B cell (primary cell): ENCODE data around the gene TANGO6. TPM values are rescaled to one million over a fixed set of nuclear protein-coding genes. Genes with fewer than 3 reads are reported as not detected.

Experiments used
- ATAC-seq: fragments of 200-7000 bp; cut with Tn5 transposase; one replicate; pipeline ENCODE4 v1.10.0; 2021; ENCODE audit warnings: low read depth, mild to moderate bottlenecking, moderate number of reproducible peaks, moderate library complexity
- CTCF ChIA-PET: fragments of 350-600 bp; sonication (Branson Sonifier 250); formaldehyde crosslinking; loops from one replicate; lab custom pipeline; 2021; ENCODE audit warnings: antibody characterized with exemption, inconsistent platforms; lab: Charles Lee
- POLR2A ChIA-PET: fragments of 350-600 bp; sonication (Branson Sonifier 250); formaldehyde crosslinking; loops from one replicate; lab custom pipeline; 2021; ENCODE audit warnings: antibody characterized with exemption; lab: Charles Lee
- DNase-seq: peaks from one replicate; pipeline ENCODE4 v3.0.0; 2013
- H2AFZ ChIP-seq: 2 replicates; pipeline ENCODE4 v1.6.1; 2012; ENCODE audit warnings: mild to moderate bottlenecking, low read depth, low read length; ENCODE audit not compliant: insufficient read depth, poor library complexity, severe bottlenecking
- H3K27ac ChIP-seq, 2 donors: 1 replicate in 1 of 2; 2 replicates in 1 of 2; pipeline ENCODE4 v1.5.1; 2012 to 2013; ENCODE audit warnings: low read length in 2 of 2, mild to moderate bottlenecking in 2 of 2, moderate library complexity in 1 of 2
- H3K27me3 ChIP-seq, 4 experiments: fragments of 200-600 bp in 1 of 4; sonication (generic) in 1 of 4; replicated peaks in 1 of 4; 1 replicate in 2 of 4; 2 replicates in 2 of 4; pipeline versions ENCODE4 v1.6.1 to v1.7.0; 2013 to 2016; ENCODE audit warnings: low read length in 3 of 4, mild to moderate bottlenecking in 2 of 4, mixed read lengths in 1 of 4, moderate library complexity in 1 of 4; ENCODE audit not compliant: insufficient read depth in 4 of 4, control insufficient read depth in 3 of 4; ENCODE audit errors: control extremely low read depth in 1 of 4
- H3K36me3 ChIP-seq, 2 experiments: replicated peaks in 1 of 2; 1 replicate in 1 of 2; 2 replicates in 1 of 2; pipeline versions ENCODE4 v1.6.1 to v1.7.1; 2013; ENCODE audit warnings: low read length in 1 of 2; ENCODE audit not compliant: insufficient read depth in 2 of 2, control insufficient read depth in 1 of 2; ENCODE audit errors: control extremely low read depth in 1 of 2, extremely low read depth in 1 of 2
- H3K4me1 ChIP-seq, 2 donors: fragments of 200-600 bp in 1 of 2; sonication (generic) in 1 of 2; 1 replicate in 1 of 2; 2 replicates in 1 of 2; pipeline versions ENCODE4 v1.5.1 to v1.6.1; 2013 to 2017; ENCODE audit warnings: low read length in 2 of 2; ENCODE audit not compliant: control insufficient read depth in 2 of 2, insufficient read depth in 2 of 2
- H3K4me2 ChIP-seq: replicated peaks from 2 replicates; pipeline ENCODE3; 2012; ENCODE audit warnings: mild to moderate bottlenecking, low read depth, low read length; ENCODE audit not compliant: poor library complexity, severe bottlenecking
- H3K4me3 ChIP-seq, 5 experiments: fragments of 200-600 bp in 1 of 5; sonication (generic) in 1 of 5; 1 replicate in 3 of 5; 2 replicates in 2 of 5; pipeline versions ENCODE4 v1.5.1 to v1.7.0; 2011 to 2016; ENCODE audit warnings: low read length in 4 of 5, mild to moderate bottlenecking in 4 of 5, low read depth in 2 of 5, control low read depth in 1 of 5, moderate library complexity in 1 of 5; ENCODE audit not compliant: insufficient read depth in 1 of 5; ENCODE audit errors: control extremely low read depth in 1 of 5, extremely low read depth in 1 of 5
- H3K79me2 ChIP-seq: fragments of 200-600 bp; sonication (generic); one replicate; pipeline ENCODE4 v1.6.0; 2016; ENCODE audit warnings: low read length; ENCODE audit not compliant: control insufficient read depth, insufficient read depth
- H3K9ac ChIP-seq: fragments of 200-600 bp; sonication (generic); 2 replicates; pipeline ENCODE4 v1.6.1; 2017; ENCODE audit warnings: mild to moderate bottlenecking, low read length, moderate library complexity
- H3K9me3 ChIP-seq, 3 donors: one replicate each; pipeline versions ENCODE4 v1.6.1 to v1.7.1; 2013; ENCODE audit warnings: low read length in 2 of 3; ENCODE audit not compliant: control insufficient read depth in 2 of 3, insufficient read depth in 1 of 3; ENCODE audit errors: control extremely low read depth in 1 of 3
- H4K20me1 ChIP-seq: 2 replicates; pipeline ENCODE4 v1.6.0; 2012; ENCODE audit warnings: mild to moderate bottlenecking, low read length; ENCODE audit not compliant: insufficient read depth, control insufficient read depth, poor library complexity, severe bottlenecking
- H3K27ac Mint-ChIP-seq: one replicate; pipeline ENCODE4 v1.8.0; 2021; ENCODE audit warnings: mixed read lengths
- H3K27me3 Mint-ChIP-seq: one replicate; pipeline ENCODE4 v1.8.0; 2021; ENCODE audit warnings: mixed read lengths
- H3K4me1 Mint-ChIP-seq: one replicate; pipeline ENCODE4 v1.8.0; 2021; ENCODE audit warnings: mixed read lengths
- H3K4me3 Mint-ChIP-seq: one replicate; pipeline ENCODE4 v1.8.0; 2021; ENCODE audit warnings: mixed read lengths
- H3K9me3 Mint-ChIP-seq: one replicate; pipeline ENCODE4 v1.8.0; 2022; ENCODE audit warnings: mixed read lengths; ENCODE audit not compliant: insufficient read depth
- EZH2 ChIP-seq: IDR thresholded peaks from 2 replicates; pipeline ENCODE4 v1.6.1; 2012; ENCODE audit warnings: borderline replicate concordance, low read depth, mild to moderate bottlenecking, moderate library complexity, low read length; ENCODE audit not compliant: insufficient read depth, poor library complexity, severe bottlenecking
- WGBS: methylation state at CpG from one replicate; pipeline ENCODE4 v1.1.5; 2013; ENCODE audit warnings: missing lambda C conversion rate; ENCODE audit not compliant: insufficient coverage; 5-methylcytosine and 5-hydroxymethylcytosine counted together
- intact Hi-C: fragments of 100-400 bp; cut with micrococcal nuclease; formaldehyde crosslinking; loops from one replicate; pipeline ENCODE4 v1.10.0; 2022
- polyA plus RNA-seq: library from polyadenylated mRNA; depleted of rRNA; stranded (reverse); fragments of >200 nt; gene quantifications from 2 replicates; pipeline ENCODE4 v1.2.3, GENCODE V29; 2012
- total RNA-seq, 2 donors: library from RNA; stranded (reverse); fragments of 120-200 nt in 1 of 2; gene quantifications; 1 replicate in 1 of 2; 2 replicates in 1 of 2; pipeline versions ENCODE4 v1.2.3 to v1.2.4, GENCODE V29; 2013 to 2022
- TF ChIP-seq, protein P1 (sequence below): fragments of 200-600 bp; IDR thresholded peaks from one replicate; pipeline ENCODE4 v1.8.0; 2022; ENCODE audit warnings: antibody characterized with exemption, mild to moderate bottlenecking

TANGO6 gene
- total and polyA plus RNA-seq, 2 donors (not counting 1 experiment from before 2014, with no cell fraction given): 8.0 to 42.8 TPM

DNA sequence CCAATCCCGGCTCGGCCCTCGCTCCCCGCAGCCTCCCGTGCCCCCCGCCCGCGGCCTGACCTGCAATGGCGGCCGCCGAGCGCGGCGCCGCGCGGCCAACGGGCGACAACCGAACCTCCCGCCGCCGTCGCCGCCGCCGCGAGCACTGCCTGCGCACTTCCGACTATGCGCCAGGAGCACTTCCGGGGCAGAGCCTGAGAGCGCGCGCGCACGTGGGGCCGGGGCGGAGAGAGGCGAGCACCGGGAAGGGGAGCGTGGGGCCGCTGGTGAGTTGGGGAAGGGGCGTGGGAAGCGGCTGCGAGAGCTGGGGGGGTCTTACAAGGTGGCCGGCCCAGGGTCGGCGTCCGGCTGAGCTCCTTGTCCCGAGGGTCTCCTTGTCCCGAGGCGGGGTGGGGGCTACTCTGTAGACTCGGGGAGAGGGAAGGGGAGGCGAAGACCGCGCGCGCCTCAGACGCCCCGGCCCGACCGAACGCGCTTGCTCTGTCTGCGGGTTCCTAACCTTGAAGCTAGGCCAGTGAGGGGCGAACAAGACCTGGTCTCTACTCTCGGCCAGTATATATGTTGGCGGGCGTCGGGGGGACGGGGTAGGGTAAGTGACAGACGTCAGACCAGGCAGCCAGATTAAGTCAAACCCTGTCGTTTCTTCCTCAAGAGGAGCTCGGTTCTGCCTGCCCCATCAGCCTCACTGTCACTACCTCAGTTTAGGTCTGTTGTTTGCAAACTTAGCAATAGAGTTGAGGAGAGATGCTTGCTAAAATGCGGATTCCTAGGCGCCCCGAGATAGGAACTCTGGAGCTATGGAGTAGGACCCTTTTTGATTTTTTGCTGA lies 289.3 kb downstream of the TANGO6 start, which contains the start of the genes CHTF8 and UTP4:
Gene CHTF8 (minus strand): TSS at position 165 of the 829 bp plus-strand sequence. CDS start 11,130 bp downstream, outside the sequence.
Gene UTP4 (plus strand): TSS at position 226 of the 829 bp plus-strand sequence. CDS start 811 bp downstream, outside the sequence.
- POLR2A ChIA-PET: interaction anchor here (1.6 kb wide), 1 partner anchor 54 kb away, joined by 6 read pairs; the partner anchor contains the start of gene SNTB2
- Histone ChIP-seq H4K20me1 (peaks cover 33% of the 10 kb centered on the region), H3K4me2 (peak within 1 kb of the TSS; percentile 95), H3K27me3 (no peaks in the 10 kb centered on the region), H3K9ac (peak within 1 kb of the TSS; percentile 87), H3K4me1 (peaks cover 16 to 19% of the 10 kb centered on the region in 2 donors), H3K36me3 (peaks cover 3 to 16% of the 10 kb centered on the region in 2 experiments), H2AFZ (peak within 1 kb of the TSS; percentile 92), H3K9me3 (no peaks in the 10 kb centered on the region), H3K27ac (peak within 1 kb of the TSS; percentile 66 to 90), H3K79me2 (peaks cover 89% of the 10 kb centered on the region), H3K4me3 (peak within 1 kb of the TSS; percentile 87 to 96 (median 89))
- no peak for TF ChIP-seq EZH2
- TF ChIP-seq, protein P1, sequence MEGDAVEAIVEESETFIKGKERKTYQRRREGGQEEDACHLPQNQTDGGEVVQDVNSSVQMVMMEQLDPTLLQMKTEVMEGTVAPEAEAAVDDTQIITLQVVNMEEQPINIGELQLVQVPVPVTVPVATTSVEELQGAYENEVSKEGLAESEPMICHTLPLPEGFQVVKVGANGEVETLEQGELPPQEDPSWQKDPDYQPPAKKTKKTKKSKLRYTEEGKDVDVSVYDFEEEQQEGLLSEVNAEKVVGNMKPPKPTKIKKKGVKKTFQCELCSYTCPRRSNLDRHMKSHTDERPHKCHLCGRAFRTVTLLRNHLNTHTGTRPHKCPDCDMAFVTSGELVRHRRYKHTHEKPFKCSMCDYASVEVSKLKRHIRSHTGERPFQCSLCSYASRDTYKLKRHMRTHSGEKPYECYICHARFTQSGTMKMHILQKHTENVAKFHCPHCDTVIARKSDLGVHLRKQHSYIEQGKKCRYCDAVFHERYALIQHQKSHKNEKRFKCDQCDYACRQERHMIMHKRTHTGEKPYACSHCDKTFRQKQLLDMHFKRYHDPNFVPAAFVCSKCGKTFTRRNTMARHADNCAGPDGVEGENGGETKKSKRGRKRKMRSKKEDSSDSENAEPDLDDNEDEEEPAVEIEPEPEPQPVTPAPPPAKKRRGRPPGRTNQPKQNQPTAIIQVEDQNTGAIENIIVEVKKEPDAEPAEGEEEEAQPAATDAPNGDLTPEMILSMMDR: no peak
- under 1% methylated on average over 77 of the region's 78 CpGs for WGBS
- ATAC-seq (peak; percentile 87), DNase-seq (peak; percentile 92)
- CTCF ChIA-PET: interaction anchor here (0.9 to 4.8 kb wide), 6 partner anchors 9 to 612 kb away, joined by 3 to 29 read pairs (median 6); no protein-coding TSS in a partner anchor
- intact Hi-C loops: loop anchor here (1.0 to 10.0 kb wide), 2 partner anchors 54 to 1468 kb away; partner anchors contain the start of genes ACD, C16orf86, ENKD1 and PARD6A
- Mint-ChIP-seq H3K9me3 (no peaks in the 10 kb centered on the region), H3K4me1 (peaks cover 41% of the 10 kb centered on the region), H3K4me3 (peak within 1 kb of the TSS; percentile 95), H3K27me3 (no peaks in the 10 kb centered on the region), H3K27ac (peak within 1 kb of the TSS; percentile 91)
